Uterus (tissue), 2 donors: ENCODE measurements around the gene CDK15.

Experiments used
- CTCF ChIP-seq, 4 experiments: fragments of 200-600 bp in 2 of 4; fragments of 450-650 bp in 2 of 4; sonication (generic) in 2 of 4; IDR thresholded peaks; one replicate each; pipeline ENCODE4 v1.5.1; 2016 to 2019; ENCODE audit warnings: antibody characterized with exemption in 4 of 4, mild to moderate bottlenecking in 2 of 4, moderate library complexity in 1 of 4
- POLR2A ChIP-seq, 2 donors: fragments of 450-650 bp; IDR thresholded peaks; one replicate each; pipeline ENCODE4 v1.6.1; 2016; ENCODE audit warnings: antibody characterized with exemption in 2 of 2, mild to moderate bottlenecking in 1 of 2, moderate library complexity in 1 of 2

- TF ChIP-seq CTCF (IDR thresholded peaks at IDR 0.05) (no peak), POLR2A (IDR thresholded peaks at IDR 0.05) (no peak)
Observed at GRCh38 chr2:201852462-201852861, 46.1 kb downstream of the CDK15 start.
